ENCODE measurements around the gene PNPLA2.

Gene PNPLA2

GRCh38 chr11:786235-787083 is 32.3 kb upstream of the PNPLA2 start:
- no peak for DNase-seq

- no peak for DNase-seq
These were observed 31.5 kb upstream of the PNPLA2 start for GRCh38 chr11:787084-787675.

- DNase-seq, result no peak
These were observed 30.6 kb upstream of the PNPLA2 start for GRCh38 chr11:788009-788640.

GRCh38 chr11:788953-789940 is 29.5 kb upstream of the PNPLA2 start:
- no peak for DNase-seq

- DNase-seq, result no peak
These were observed 28.8 kb upstream of the PNPLA2 start, which contains the start of gene CEND1 for GRCh38 chr11:789943-790342. Gene CEND1 (minus strand): TSS chr11:790090. CDS start chr11:788576, 1,514 bp downstream.

GRCh38 chr11:790721-791564 is 27.8 kb upstream of the PNPLA2 start:
- no peak for DNase-seq

- no peak for DNase-seq
These were observed 26.8 kb upstream of the PNPLA2 start for GRCh38 chr11:791658-792534.

- no peak for DNase-seq
These were observed 26.2 kb upstream of the PNPLA2 start for GRCh38 chr11:792535-792821.

- DNase-seq, result no peak
These were observed 25.8 kb upstream of the PNPLA2 start for GRCh38 chr11:792873-793272.

- no peak for DNase-seq
These were observed 25.2 kb upstream of the PNPLA2 start for GRCh38 chr11:793556-793955.

GRCh38 chr11:794013-794765 is 24.5 kb upstream of the PNPLA2 start:
- no peak for DNase-seq

- DNase-seq, result no peak
These were observed 23.7 kb upstream of the PNPLA2 start for GRCh38 chr11:794766-795633.

- no peak for DNase-seq
These were observed 22.8 kb upstream of the PNPLA2 start for GRCh38 chr11:795634-796564.

- DNase-seq, result no peak
These were observed 22.0 kb upstream of the PNPLA2 start for GRCh38 chr11:796565-797295.

- DNase-seq, result peak; percentile 15
These were observed 21.2 kb upstream of the PNPLA2 start for GRCh38 chr11:797296-798092.

GRCh38 chr11:798093-798713 is 20.5 kb upstream of the PNPLA2 start, which contains the start of gene SLC25A22:
Gene SLC25A22 (minus strand): TSS chr11:798281. CDS start chr11:795006, 3,275 bp downstream.
- peak; percentile 6 for DNase-seq

Measured in SHP77 treated with DMSO at 0.1 percent for 48 hours (cell line).